GM18867 (cell line): ENCODE results near the gene CRAT.

Experiments
- ATAC-seq: cut with Tn5 transposase; IDR thresholded peaks from one replicate; pipeline ENCODE4 v1.9.1; 2021; ENCODE audit warnings: mild to moderate bottlenecking, moderate library complexity; ENCODE audit not compliant: unreplicated experiment

CRAT gene

DNA sequence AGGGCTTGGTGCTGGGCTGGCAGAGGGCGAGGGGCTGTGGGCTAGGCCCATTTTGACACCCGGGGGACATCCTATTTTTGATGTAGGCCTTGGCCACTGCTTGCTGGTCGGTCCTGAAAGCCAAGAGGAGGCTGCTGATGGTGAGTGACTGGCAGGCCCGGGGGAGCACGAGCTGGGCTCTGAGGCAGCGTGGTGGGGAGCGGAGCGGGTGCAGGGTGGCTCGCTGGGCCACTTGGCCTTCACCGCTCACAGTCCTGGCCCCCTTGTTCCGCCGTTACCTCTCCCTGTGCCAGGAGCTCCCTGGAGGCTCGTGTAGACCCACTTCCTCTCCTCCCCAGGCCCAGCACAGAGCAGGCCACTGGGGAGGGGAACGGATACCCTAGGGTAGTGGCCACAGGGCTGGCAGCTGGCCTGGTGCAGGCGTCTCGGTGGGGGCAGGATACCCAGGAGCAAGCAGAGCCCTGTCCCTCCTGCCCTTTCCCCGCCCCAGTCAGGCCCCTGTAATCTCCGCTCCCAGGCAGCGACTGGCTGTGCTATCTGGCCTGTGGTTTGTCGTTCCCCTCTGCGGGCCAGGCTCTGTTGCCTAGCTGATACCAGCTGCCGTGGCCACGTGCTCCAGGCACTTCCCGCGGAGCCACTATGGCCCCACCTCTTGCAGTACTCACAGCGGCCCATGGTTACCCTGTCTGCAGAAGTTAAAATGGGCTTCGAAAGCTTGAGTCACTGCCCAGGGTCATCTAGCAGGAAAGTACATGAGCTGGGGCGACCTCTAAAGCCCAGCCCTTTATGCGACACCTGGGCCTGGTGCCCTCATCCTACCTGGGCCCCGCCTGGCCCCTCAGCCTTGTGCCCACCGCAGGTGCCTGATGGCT, 41.4 kb downstream of the CRAT start:
- ATAC-seq = no peak

DNA sequence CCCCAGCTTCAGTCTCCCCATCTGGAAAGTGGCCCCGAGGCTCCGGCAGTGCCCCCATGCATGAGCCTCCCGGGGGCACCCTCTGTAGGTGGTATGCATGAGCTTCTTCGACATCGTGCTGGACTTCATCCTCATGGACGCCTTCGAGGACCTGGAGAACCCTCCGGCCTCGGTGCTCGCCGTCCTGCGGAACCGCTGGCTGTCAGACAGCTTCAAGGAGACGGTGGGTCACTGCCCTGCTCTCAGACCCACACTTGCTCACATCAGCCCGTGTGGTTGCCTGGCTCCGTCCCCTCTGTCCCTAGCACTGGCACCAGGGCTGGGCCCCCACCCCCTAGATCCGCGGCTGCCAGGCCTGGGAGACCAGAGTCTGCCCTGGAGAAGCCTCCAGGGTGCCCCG, 42.5 kb downstream of the CRAT start:
- no peak for ATAC-seq

DNA sequence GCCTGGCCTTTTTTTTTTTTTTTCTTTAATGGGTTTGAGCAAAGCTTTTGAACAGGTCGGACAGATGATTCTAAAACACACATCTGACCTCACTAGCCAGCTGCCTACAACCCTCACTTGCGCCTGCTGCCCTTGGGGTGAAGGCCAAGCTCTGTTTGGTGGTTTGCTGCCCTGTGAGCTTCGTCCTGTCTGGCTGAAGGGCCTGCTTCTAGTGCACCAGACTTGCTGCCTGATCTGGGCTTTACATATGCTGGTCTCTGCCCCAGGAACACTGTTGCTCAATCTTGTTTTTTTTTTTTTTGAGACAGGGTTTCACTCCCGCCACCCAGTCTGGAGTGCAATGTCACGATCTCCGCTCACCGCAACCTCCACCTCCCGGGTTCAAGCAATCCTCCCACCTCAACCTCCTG, 46.1 kb downstream of the CRAT start:
- no peak for ATAC-seq

DNA sequence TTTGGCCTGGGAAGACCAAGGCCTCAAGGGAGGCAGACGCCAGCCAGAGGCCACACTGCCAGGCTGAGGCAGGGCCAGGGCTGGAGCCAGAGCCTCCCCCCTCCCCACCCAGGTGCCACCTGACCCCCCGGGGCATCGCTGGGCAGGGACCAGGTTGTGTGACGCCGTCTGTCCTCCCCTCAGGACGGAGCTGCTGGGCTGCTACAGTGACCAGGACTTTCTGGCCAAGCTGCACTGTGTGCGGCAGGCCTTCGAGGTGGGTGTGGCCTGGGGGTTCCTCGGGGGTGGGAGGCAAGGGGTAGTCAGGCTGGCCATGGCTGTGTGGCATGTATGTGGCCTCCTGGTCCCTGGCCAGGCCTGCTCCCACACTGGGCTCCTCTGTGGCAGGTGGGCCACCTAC, 47.5 kb downstream of the CRAT start:
- no peak for ATAC-seq

DNA sequence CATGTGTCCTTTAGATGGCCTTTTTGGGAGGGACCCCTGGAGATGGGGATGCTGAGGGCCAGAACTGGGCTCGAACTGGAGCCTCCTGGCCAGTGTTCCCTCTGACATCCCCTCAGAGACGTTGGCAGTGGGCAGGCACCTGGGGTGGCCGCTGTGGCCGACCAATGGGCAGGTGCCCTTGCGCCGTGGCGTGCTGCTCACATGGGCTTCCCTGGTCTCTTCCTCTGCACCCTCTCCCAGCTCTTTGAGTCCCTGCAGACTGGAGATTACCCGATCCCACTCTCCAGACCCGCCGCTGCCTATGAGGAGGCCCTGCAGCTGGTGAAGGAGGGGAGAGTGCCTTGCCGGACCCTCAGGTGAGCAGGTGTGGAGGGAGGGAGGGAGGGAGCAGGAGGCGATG, 49.6 kb downstream of the CRAT start:
- ATAC-seq = no peak

DNA sequence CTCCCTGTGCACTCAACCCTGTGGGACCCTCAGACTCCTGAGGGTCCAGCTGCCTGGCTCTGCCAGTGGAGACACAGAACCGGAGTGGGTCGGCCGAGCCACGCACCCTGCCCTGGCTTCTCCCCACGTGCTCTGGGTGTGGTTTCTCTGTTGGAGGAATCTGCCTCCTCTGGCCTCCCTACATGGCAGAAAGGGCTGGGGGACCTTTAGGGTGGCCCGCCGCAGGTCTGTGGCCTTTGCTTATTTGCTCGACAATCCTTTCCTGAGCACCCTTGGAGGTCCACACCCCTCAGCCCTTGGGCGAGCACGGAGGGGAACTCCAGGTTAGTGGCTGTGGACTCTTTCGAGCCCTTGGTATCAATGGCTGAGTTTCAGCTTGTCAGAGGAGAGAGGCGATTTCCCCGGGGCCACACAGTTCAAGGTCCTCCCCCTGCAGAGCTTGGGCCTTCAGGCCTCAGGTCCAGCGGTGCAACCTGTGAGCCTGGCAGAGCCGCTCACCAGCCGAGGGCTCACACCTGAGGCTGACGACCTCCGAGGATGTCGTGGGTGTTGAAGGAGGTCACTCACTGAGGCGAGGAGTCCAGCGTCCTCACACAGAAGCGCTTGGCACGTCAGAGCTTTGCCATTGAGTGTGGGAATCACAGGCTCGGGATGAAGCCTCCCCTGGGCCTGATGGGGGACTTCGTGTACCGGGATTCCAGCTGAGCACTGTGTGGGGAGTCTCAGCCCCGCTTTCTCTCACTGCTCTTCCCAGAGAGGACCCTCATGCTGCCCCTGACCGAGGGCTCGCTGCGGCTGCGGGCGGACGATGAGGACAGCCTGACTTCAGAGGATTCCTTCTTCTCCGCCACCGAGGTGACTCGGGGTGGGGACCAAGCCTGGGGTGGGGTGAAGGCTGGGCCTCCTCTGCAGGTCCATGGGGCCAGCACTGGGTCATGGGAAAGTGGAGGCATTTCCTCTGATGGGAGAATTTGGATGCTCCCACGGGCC, 50.5 kb downstream of the CRAT start:
- no peak for ATAC-seq

DNA sequence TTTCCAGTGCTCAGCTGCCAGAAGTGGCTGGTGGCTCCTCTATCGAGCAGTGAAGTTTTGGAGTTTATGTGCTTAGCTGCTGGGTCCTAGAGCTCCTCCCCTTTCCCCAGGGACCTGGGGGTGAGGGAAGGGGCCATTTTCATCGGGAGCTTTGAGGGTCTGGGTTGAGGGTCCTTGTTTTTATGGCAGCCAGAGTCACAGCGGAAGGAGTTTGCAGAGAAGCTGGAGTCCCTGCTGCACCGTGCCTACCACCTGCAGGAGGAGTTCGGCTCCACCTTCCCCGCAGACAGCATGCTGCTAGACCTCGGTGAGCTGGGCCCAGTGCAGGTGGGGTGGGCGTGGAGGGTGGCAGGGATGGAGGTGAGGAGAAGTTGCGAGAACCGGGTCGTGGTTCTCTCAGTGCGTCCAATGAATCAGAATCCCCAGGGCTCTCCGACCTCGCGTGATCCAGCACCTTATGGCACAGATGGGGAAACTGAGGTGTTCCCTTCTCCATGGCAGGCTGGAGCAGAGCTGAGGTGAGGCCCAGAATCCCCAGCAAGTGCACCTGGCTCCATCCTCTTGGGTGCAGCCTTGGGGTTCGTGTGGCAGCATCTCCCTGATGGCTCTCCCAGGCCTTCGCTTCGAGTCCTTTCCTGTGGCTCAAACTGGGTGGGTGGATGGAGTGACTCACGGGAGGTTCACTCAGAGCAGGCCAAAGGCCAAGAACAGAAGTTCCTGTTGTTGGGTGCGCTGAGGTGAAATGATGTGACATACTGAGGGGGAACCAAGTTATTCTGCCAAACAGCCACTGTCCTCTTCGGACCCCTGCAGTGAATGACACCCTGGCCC, 51.4 kb downstream of the CRAT start:
- no peak for ATAC-seq

DNA sequence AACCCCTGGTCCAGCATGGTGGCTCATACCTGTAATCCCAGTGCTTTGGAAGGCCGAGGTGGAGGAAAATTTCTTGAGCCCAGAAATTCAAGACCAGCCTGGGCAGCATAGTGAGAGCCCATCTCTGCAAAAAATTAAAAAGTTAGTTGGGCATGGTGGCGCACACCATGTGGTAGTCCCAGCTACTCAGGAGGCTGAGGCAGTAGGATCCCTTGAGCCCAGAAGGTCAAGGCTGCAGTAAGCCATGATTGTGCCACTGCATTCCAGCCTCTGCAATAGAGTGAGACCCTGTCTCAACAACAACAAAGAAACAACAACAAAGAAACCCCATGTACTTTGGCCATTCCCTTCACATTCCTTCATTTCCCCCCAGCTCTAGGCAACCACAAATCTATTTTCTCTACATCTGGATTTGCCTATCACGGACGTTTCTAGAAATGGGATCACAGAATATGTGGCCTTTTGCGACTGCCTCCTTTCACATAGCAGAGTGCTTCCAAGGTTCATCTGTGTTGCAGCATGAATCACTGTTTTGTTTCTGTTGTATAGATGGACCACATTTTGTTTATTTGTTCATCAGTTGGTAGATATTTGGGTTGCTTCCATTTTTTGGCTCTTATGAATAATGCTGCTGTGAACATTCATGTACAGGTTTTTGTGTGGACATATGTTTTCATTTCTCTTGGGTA, 56.3 kb downstream of the CRAT start:
- no peak for ATAC-seq

DNA sequence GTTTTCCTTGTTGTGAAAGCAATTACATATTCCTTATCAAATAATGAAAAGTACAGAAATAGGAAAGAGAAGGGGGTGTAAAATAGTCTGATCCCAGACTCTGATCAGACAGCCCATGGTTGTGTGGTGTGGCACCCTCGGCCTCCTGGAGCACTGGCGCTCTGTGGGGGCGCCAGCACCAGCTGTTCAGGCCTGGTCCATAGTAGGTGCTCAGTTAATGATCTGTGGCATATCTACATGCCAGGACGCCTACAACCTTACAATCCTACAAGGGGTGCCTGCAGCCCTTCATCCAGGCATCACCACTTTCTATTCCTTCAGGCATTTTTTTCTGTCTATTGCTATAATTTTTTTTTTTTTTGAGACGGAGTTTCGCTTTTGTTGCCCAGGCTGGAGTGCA, 57.6 kb downstream of the CRAT start:
- ATAC-seq = no peak

DNA sequence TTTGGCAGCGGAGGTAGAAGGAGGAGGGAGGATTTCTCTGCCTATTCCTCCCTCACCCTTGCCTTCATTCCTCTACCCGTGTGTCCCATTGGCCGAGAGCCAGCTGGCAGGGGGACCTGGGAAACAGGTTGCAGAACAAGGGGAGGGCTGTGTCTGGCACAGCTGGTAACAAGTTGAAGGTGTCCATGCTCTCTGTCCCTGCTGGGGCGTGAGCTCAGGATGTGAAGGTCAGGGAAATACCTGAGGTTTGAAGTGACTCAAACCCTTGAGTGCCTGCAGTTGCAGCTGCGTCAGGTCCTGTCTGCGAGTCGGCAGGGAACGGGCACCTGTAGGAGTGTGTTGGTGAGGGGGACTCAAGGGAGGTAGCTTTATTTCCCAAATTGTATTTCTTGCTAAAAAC, 58.0 kb downstream of the CRAT start:
- ATAC-seq = no peak
